WERI-Rb-1 (cell line): Measurements from ENCODE around the gene CPPED1.
A peak's percentile ranks its signal among the peaks of the same experiment; 100 is the strongest.

Experiments
- DNase-seq: peaks from one replicate; pipeline ENCODE4 v3.0.0-alpha.2; 2020
- H3K27ac ChIP-seq: fragments of 250-450 bp; sonication (Bioruptor Pico); 2 replicates; pipeline ENCODE4 v1.5.1; 2020; ENCODE audit warnings: mild to moderate bottlenecking, moderate library complexity
- H3K27me3 ChIP-seq: fragments of 250-450 bp; sonication (Bioruptor Pico); 2 replicates; pipeline ENCODE4 v1.5.1; 2021; ENCODE audit warnings: mild to moderate bottlenecking, low read depth, moderate library complexity; ENCODE audit not compliant: insufficient read depth, severe bottlenecking
- H3K36me3 ChIP-seq: fragments of 250-450 bp; sonication (Bioruptor Pico); 2 replicates; pipeline ENCODE4 v1.5.1; 2020; ENCODE audit warnings: mild to moderate bottlenecking, moderate library complexity
- H3K4me3 ChIP-seq: 2 replicates; pipeline ENCODE4 v1.5.1; 2011; ENCODE audit warnings: low read depth, mild to moderate bottlenecking, control low read depth, low read length
- H3K9me3 ChIP-seq: fragments of 250-450 bp; sonication (Bioruptor Pico); 2 replicates; pipeline ENCODE4 v1.5.1; 2021; ENCODE audit warnings: mild to moderate bottlenecking, moderate library complexity; ENCODE audit not compliant: severe bottlenecking
- TF ChIP-seq, protein P1 (sequence below): IDR thresholded peaks from 2 replicates; pipeline ENCODE4 v1.5.1; 2011; ENCODE audit warnings: low read depth, mild to moderate bottlenecking, control low read depth, inconsistent platforms, low read length

Gene CPPED1

DNA sequence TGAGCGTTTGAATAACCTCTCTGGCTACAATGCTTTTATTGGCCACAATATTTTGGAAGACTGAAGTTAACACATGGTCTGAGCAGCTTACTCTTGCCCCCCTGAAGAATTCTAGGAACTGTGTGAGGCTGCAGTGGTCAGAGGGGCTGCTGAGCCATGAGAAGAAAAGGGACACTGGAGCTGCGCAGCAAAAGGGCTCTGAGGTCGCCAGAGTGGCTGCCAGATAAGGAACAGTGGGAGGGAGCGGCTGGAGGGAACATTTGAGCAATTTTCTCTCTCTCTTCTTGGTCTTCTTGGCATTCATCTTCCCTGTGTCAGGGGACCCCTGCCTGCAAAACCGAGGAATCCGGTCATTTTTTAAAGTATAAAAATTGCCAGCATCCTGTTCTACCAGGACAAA lies 66.1 kb downstream of the CPPED1 start:
- TF ChIP-seq, protein P1, sequence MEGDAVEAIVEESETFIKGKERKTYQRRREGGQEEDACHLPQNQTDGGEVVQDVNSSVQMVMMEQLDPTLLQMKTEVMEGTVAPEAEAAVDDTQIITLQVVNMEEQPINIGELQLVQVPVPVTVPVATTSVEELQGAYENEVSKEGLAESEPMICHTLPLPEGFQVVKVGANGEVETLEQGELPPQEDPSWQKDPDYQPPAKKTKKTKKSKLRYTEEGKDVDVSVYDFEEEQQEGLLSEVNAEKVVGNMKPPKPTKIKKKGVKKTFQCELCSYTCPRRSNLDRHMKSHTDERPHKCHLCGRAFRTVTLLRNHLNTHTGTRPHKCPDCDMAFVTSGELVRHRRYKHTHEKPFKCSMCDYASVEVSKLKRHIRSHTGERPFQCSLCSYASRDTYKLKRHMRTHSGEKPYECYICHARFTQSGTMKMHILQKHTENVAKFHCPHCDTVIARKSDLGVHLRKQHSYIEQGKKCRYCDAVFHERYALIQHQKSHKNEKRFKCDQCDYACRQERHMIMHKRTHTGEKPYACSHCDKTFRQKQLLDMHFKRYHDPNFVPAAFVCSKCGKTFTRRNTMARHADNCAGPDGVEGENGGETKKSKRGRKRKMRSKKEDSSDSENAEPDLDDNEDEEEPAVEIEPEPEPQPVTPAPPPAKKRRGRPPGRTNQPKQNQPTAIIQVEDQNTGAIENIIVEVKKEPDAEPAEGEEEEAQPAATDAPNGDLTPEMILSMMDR = no peak
- Histone ChIP-seq H3K36me3 (peaks cover 7% of the 10 kb centered on the region; the same call in 1 of the 2 replicates), H3K4me3 (no peak overlapping the region), H3K27ac (no peak overlapping the region), H3K9me3 (peaks cover 7% of the 10 kb centered on the region), H3K27me3 (no peaks in the 10 kb centered on the region)
- DNase-seq = no peak

DNA sequence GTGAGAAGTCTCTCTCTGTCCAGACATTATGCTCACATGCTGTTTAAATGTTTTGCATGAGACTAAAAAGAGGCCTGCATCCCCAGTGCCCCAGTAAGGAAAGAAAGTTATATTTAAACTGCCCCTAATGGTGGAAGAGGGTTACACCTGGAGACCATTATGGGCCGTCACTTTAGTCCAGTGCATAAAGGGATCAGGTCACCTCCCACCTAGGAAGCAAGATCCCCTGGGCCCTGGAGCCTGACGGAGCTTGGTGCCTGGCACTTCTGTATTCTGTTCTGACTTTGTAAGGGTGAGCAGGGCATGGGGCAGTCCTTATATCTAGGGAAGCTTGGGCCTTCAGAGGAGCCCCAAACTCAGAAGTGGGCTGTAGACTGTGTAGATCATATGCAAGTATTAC lies 67.9 kb downstream of the CPPED1 start:
- Histone ChIP-seq H3K4me3 (no peak overlapping the region), H3K27ac (no peak overlapping the region), H3K27me3 (no peaks in the 10 kb centered on the region), H3K36me3 (peaks cover 2% of the 10 kb centered on the region; the same call in 1 of the 2 replicates), H3K9me3 (peaks cover 9% of the 10 kb centered on the region)
- no peak for DNase-seq
- TF ChIP-seq, protein P1 = no peak

DNA sequence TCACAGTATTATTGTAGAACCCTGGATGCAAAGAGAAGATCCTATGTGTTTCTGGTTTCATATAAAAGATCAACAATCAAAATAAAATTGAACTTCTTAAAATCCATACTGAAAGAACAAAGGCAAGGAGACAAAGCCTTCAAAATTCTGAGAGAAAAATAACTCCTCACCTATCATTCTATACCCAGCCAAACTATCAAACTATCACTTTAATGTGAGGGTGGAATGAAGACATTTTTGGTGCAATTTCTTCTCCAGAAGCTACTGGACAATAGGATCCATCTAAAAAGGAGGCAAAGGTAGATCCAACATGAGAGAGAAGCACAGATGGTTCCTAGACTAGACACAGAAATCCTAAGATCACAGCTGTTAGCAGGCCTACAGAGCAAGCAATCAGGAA lies 71.1 kb downstream of the CPPED1 start:
- no peak overlapping the region for H3K4me3 ChIP-seq
- TF ChIP-seq, protein P1 = no peak
- H3K36me3 ChIP-seq = peaks cover 2% of the 10 kb centered on the region; the same call in 1 of the 2 replicates
- DNase-seq = no peak
- no peak overlapping the region for H3K27ac ChIP-seq
- H3K9me3 ChIP-seq = peaks cover 9% of the 10 kb centered on the region
- no peaks in the 10 kb centered on the region for H3K27me3 ChIP-seq

DNA sequence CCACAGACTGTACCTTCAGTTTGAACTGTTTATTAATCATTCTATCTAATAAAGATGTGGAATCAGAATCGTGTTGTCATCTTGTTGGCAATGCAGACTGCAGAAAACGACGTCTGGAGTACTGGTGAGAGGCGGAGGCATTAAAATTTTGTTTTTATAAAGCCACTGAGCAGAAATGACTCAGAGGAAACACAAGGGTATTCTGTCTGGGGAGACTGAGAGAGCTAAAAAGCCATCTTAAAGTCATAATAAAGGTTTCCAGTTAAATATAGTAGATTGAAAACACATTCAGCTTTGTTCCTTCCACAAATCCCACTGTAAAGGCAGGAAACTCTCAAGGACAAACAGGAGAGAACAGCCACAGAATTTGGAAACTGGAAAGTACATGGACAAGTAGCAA lies 74.2 kb downstream of the CPPED1 start:
- Histone ChIP-seq H3K27me3 (no peaks in the 10 kb centered on the region), H3K9me3 (peaks cover 15% of the 10 kb centered on the region), H3K4me3 (no peak overlapping the region), H3K36me3 (no peaks in the 10 kb centered on the region), H3K27ac (no peak overlapping the region)
- no peak for DNase-seq
- TF ChIP-seq, protein P1 = no peak

DNA sequence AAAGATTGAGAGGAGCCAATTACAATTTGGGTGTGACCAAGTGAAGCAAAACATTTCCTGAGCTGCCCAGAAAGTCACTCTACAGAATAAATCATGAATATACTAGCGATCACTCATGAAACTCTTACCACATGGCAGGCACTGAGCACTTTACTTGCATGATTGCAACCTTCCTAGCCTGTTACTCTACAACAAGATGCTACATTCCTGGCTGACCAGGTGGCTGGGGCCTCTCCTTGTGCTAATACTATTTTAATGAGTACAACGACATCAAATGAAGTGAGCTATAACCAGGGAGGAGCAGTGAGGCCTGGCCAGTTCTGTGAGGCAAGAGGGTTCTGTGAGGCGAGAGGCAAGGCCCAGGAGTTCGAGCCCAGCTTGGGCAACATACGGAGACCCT lies 75.2 kb downstream of the CPPED1 start:
- H3K4me3 ChIP-seq = no peak overlapping the region
- H3K36me3 ChIP-seq = no peaks in the 10 kb centered on the region
- DNase-seq = peak; percentile 18
- no peaks in the 10 kb centered on the region for H3K27me3 ChIP-seq
- H3K27ac ChIP-seq = no peak overlapping the region
- TF ChIP-seq, protein P1 = no peak
- peaks cover 19% of the 10 kb centered on the region for H3K9me3 ChIP-seq

DNA sequence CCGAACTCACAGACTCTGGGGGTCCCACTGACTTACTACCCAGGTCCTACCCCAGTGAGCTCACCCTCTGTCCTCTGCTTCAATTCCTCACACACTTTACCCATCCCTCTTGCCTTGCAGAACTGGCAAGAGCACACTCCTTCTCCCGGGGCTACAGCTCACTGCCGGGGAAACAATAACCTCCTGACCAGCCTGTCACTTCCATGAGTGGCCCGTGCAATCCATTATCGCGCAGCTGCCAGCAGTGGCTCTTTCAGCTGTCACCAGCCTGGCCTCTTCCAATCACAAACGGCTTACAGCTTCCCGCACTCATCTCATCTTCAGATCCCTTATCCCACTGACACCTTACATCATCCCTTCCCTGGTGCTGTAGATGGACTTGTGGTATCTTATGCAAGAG lies 79.5 kb downstream of the CPPED1 start:
- H3K27ac ChIP-seq = peak overlapping the region; percentile 61
- H3K4me3 ChIP-seq = no peak overlapping the region
- no peaks in the 10 kb centered on the region; the same call in 1 of the 2 replicates for H3K36me3 ChIP-seq
- peaks cover 12% of the 10 kb centered on the region for H3K9me3 ChIP-seq
- TF ChIP-seq, protein P1 = no peak
- peak; percentile 37 for DNase-seq
- no peaks in the 10 kb centered on the region for H3K27me3 ChIP-seq
